HL-60/S4 treated with phorbol 12-myristate 13-acetate at 8.2 ng/mL for 4 days and 3 days (cell line): Measurements from ENCODE around the gene DIAPH2.

Experiments used
- in situ Hi-C: fragments of 300-500 bp; cut with MboI; formaldehyde crosslinking; loops from 2 replicates; pipeline ENCODE4 v1.15.0; 2022; ENCODE audit warnings: low sequenced_read_pairs

Gene DIAPH2

GRCh38 chrX:97268182-97268680 lies 583.6 kb downstream of the DIAPH2 start:
- in situ Hi-C loops = no loop called here

- in situ Hi-C loops = no loop called here
These were observed 599.9 kb downstream of the DIAPH2 start for GRCh38 chrX:97284531-97284930.

GRCh38 chrX:97290199-97290598 lies 605.6 kb downstream of the DIAPH2 start:
- in situ Hi-C loops = no loop called here

GRCh38 chrX:97294041-97294440 lies 609.4 kb downstream of the DIAPH2 start:
- in situ Hi-C loops = no loop called here

GRCh38 chrX:97295954-97296353 lies 611.3 kb downstream of the DIAPH2 start:
- in situ Hi-C loops = no loop called here

GRCh38 chrX:97306771-97307470 lies 622.3 kb downstream of the DIAPH2 start:
- in situ Hi-C loops = no loop called here

GRCh38 chrX:97308171-97308570 lies 623.5 kb downstream of the DIAPH2 start:
- in situ Hi-C loops = no loop called here

GRCh38 chrX:97309487-97310116 lies 625.0 kb downstream of the DIAPH2 start:
- in situ Hi-C loops = no loop called here

GRCh38 chrX:97310373-97310772 lies 625.7 kb downstream of the DIAPH2 start:
- in situ Hi-C loops = no loop called here

- in situ Hi-C loops = no loop called here
These were observed 626.6 kb downstream of the DIAPH2 start for GRCh38 chrX:97311066-97311778.

GRCh38 chrX:97314345-97314744 lies 629.7 kb downstream of the DIAPH2 start:
- in situ Hi-C loops = no loop called here

- in situ Hi-C loops = no loop called here
These were observed 631.3 kb downstream of the DIAPH2 start for GRCh38 chrX:97315939-97316338.

- in situ Hi-C loops = no loop called here
These were observed 635.7 kb downstream of the DIAPH2 start for GRCh38 chrX:97320305-97320704.

GRCh38 chrX:97322401-97322800 lies 637.8 kb downstream of the DIAPH2 start:
- in situ Hi-C loops = no loop called here

- in situ Hi-C loops = no loop called here
These were observed 641.8 kb downstream of the DIAPH2 start for GRCh38 chrX:97326456-97326855.

GRCh38 chrX:97328853-97329390 lies 644.3 kb downstream of the DIAPH2 start:
- in situ Hi-C loops = no loop called here

GRCh38 chrX:97330151-97330550 lies 645.5 kb downstream of the DIAPH2 start:
- in situ Hi-C loops = no loop called here

GRCh38 chrX:97332963-97333362 lies 648.3 kb downstream of the DIAPH2 start:
- in situ Hi-C loops = no loop called here

GRCh38 chrX:97334850-97335249 lies 650.2 kb downstream of the DIAPH2 start:
- in situ Hi-C loops = no loop called here

- in situ Hi-C loops = no loop called here
These were observed 660.1 kb downstream of the DIAPH2 start for GRCh38 chrX:97344724-97345123.

- in situ Hi-C loops = no loop called here
These were observed 674.3 kb downstream of the DIAPH2 start for GRCh38 chrX:97358941-97359340.

- in situ Hi-C loops = no loop called here
These were observed 679.2 kb downstream of the DIAPH2 start for GRCh38 chrX:97363843-97364242.
